ENCODE data around the gene CD164L2. TPM values are rescaled to one million over a fixed set of nuclear protein-coding genes. Genes with fewer than 3 reads are reported as not detected.
A peak's percentile ranks its signal among the peaks of the same experiment; 100 is the strongest.
"Not testable (repeated sequence)": the region's sequence is repeated elsewhere in the genome, so short reads cannot be mapped to it uniquely, and the experiment has no call there.

CD164L2 gene
- total and polyA plus RNA-seq, 5 donors from 2014 or later: not detected

DNA sequence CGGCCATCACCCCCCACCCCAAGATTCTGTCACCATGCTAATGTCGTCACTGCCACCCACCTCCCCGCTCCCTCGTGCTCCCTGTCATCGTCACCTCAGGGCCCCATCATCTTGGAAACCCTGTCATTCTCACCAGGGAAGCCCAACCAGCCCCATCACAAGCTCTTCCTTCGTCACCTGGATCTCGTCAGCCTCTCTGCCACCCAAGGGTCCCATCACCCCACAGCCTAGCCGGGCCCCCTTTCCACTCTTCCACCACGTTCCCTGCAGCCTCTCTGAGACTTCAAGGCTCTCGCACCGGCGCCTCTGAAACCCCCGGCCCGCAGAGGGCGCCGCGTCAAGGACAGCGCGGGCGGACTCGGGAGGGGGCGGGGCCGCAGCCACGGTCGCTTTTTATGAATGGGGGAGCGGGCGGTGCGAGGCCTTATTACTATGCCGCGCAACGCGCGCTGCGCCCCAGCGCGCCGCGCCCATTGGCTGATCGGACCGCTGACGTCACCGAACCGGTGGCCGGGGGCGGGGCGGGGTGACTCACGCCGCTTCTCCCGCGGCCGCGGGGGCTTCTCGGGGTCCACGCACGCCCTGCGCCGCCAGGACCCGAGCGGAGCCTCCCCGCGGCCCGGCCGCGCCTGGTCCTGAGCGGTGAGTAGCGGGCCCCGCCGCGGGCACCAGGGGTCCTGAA lies 9.1 kb upstream of the CD164L2 start, which contains the start of gene GPR3:
Gene GPR3 (plus strand): TSS at position 527 of the 682 bp plus-strand sequence. CDS start 1,177 bp downstream, outside the sequence.
- Mint-ChIP-seq H3K9me3 (peaks cover 0 to 1% (median 0%) of the 10 kb centered on the region in 7 donors), H3K4me3 (peak within 1 kb of the TSS; percentile 51 to 87 (median 86)), H3K36me3 (no peaks in the 10 kb centered on the region), H3K27me3 (peaks cover 23% of the 10 kb centered on the region), H3K27ac (peak within 1 kb of the TSS; percentile 66 to 97 (median 92)), H3K4me1 (peaks cover 0 to 32% (median 19%) of the 10 kb centered on the region in 4 donors)
- no peaks in the 10 kb centered on the region for H3K27me3 ChIP-seq (ENCODE audit: control insufficient read depth, insufficient read depth, low read length)
- ATAC-seq (ENCODE audit: low read depth in 2 of 2) (peak; percentile 90 to 91), DNase-seq (peak; percentile 87 to 93 (median 92))
- no peaks in the 10 kb centered on the region for H3K9me3 ChIP-seq (ENCODE audit: control insufficient read depth in 2 of 2, low read length in 2 of 2)
- peak within 1 kb of the TSS; percentile 33 for H3K27ac ChIP-seq (ENCODE audit: insufficient read depth, low read length, poor library complexity, severe bottlenecking)
- H3K4me3 ChIP-seq (ENCODE audit: low read depth, low read length): peak within 1 kb of the TSS; percentile 32
- H3K4me1 ChIP-seq (ENCODE audit: control insufficient read depth, insufficient read depth, low read length, poor library complexity, severe bottlenecking): peaks cover 25% of the 10 kb centered on the region
- no peaks in the 10 kb centered on the region for H3K36me3 ChIP-seq (ENCODE audit: control insufficient read depth, insufficient read depth, low read length)

DNA sequence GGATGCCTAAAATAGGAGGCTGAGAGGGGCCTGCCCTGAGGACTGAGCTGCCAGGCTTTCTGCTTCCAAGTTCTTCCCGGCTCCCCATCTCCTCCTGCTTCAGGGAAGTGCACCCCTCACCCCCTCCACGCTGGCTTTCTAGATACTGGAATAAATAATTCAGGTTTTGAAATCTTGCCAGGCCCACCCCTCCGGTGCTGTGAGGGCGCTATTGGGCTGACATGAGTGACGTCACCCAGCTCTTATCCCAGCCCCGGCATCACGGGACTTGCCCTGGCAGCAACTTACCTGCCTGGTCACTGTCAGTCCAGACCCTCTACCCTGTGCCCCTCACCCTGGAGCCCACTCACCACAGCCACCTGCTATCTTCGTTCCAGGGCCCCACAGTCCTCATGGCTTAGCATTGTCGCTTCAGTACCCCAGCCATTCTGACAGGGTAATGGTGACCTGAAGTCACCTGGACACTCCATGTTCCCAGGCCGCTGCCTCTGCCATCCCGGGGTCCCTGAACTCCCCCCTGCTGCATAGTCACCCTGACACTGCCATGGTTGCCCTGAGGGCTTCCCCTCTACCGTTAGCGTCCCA lies 8.5 kb upstream of the CD164L2 start:
- DNase-seq (peak in 1 of 3 donors; percentile 25), ATAC-seq (ENCODE audit: low read depth in 2 of 2) (no peak)
- H3K4me3 Mint-ChIP-seq: peak overlapping the region; percentile 51 to 86 (median 86)
- H3K36me3 Mint-ChIP-seq: no peaks in the 10 kb centered on the region
- H3K4me1 ChIP-seq (ENCODE audit: control insufficient read depth, insufficient read depth, low read length, poor library complexity, severe bottlenecking): peaks cover 25% of the 10 kb centered on the region
- H3K4me1 Mint-ChIP-seq: peaks cover 0 to 32% (median 19%) of the 10 kb centered on the region in 4 donors
- peaks cover 0 to 1% (median 0%) of the 10 kb centered on the region in 7 donors for H3K9me3 Mint-ChIP-seq
- no peaks in the 10 kb centered on the region for H3K9me3 ChIP-seq (ENCODE audit: control insufficient read depth in 2 of 2, low read length in 2 of 2)
- H3K4me3 ChIP-seq (ENCODE audit: low read depth, low read length): no peak overlapping the region
- H3K27ac Mint-ChIP-seq: peak overlapping the region in 2 of 3 donors; percentile 92 to 97
- no peak overlapping the region for H3K27ac ChIP-seq (ENCODE audit: insufficient read depth, low read length, poor library complexity, severe bottlenecking)
- H3K36me3 ChIP-seq (ENCODE audit: control insufficient read depth, insufficient read depth, low read length): no peaks in the 10 kb centered on the region
- H3K27me3 ChIP-seq (ENCODE audit: control insufficient read depth, insufficient read depth, low read length): no peaks in the 10 kb centered on the region
- peaks cover 23% of the 10 kb centered on the region for H3K27me3 Mint-ChIP-seq

DNA sequence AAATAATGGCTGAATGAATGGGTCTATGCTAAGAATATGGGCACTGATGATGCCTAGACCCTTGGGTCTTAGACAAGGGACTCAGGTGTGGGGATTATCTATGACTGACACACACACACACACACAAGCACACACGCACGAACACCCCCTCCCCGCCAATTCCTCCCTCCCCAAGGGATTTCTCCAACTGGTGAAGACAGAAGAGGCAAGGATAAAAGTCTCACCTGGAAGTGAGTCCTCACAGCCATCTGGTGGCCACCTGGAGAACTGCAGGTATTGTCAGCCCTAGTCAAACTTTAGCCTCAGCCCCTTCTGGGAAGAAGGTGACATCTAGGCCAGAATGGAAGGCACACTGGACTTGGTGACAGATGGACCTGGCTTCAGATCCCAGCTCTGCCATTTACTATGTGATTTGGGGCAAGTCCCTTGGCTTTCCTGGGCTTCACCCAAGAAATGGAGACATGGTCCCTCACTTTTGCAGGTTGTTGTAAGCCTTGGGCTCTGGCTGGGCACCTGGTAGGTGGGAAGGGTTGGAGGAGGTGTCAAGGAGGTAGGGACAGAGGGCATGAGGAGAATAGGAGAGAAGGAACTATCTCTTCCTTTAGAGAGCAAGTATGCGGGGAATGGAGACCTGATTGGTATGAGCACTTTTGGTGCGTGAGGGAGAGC lies 5.3 kb upstream of the CD164L2 start:
- peaks cover 0 to 22% (median 14%) of the 10 kb centered on the region in 4 donors for H3K4me1 Mint-ChIP-seq
- Histone ChIP-seq H3K4me1 (ENCODE audit: control insufficient read depth, insufficient read depth, low read length, poor library complexity, severe bottlenecking) (peaks cover 17% of the 10 kb centered on the region), H3K27ac (ENCODE audit: insufficient read depth, low read length, poor library complexity, severe bottlenecking) (no peak overlapping the region), H3K36me3 (ENCODE audit: control insufficient read depth, insufficient read depth, low read length) (no peaks in the 10 kb centered on the region), H3K4me3 (ENCODE audit: low read depth, low read length) (no peak overlapping the region), H3K9me3 (ENCODE audit: control insufficient read depth in 2 of 2, low read length in 2 of 2) (no peaks in the 10 kb centered on the region), H3K27me3 (ENCODE audit: control insufficient read depth, insufficient read depth, low read length) (no peaks in the 10 kb centered on the region)
- H3K36me3 Mint-ChIP-seq: no peaks in the 10 kb centered on the region
- peak overlapping the region in 2 of 4 donors; percentile 54 to 89 for H3K4me3 Mint-ChIP-seq
- no peak overlapping the region for H3K27ac Mint-ChIP-seq
- peak in 1 of 2 donors; percentile 24 for ATAC-seq (ENCODE audit: low read depth in 2 of 2)
- H3K27me3 Mint-ChIP-seq: peaks cover 23% of the 10 kb centered on the region
- H3K9me3 Mint-ChIP-seq: peaks cover 0 to 1% (median 0%) of the 10 kb centered on the region in 7 donors
- peak; percentile 64 to 72 (median 69) for DNase-seq

DNA sequence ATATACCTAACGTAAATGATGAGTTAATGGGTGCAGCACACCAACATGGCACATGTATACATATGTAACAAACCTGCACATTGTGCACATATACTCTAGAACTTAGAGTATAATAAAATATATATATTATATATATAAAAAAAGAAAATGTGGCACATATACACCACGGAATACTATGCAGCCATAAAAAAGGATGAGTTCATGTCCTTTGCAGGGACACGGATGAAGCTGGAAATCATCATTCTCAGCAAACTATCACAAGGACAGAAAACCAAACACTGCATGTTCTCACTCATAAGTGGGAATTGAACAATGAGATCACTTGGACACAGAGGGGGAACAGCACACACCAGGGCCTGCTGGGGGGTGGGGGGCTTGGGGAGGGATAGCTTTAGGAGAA lies 1.7 kb upstream of the CD164L2 start:
- not testable (repeated sequence) for H3K27me3 ChIP-seq (ENCODE audit: control insufficient read depth, insufficient read depth, low read length); H3K27me3 Mint-ChIP-seq; H3K9me3 Mint-ChIP-seq; H3K27ac Mint-ChIP-seq; H3K4me3 ChIP-seq (ENCODE audit: low read depth, low read length); H3K36me3 ChIP-seq (ENCODE audit: control insufficient read depth, insufficient read depth, low read length); DNase-seq; H3K4me3 Mint-ChIP-seq; ATAC-seq (ENCODE audit: low read depth in 2 of 2); H3K9me3 ChIP-seq (ENCODE audit: control insufficient read depth in 2 of 2, low read length in 2 of 2); H3K4me1 ChIP-seq (ENCODE audit: control insufficient read depth, insufficient read depth, low read length, poor library complexity, severe bottlenecking); H3K36me3 Mint-ChIP-seq; H3K27ac ChIP-seq (ENCODE audit: insufficient read depth, low read length, poor library complexity, severe bottlenecking)
- peaks cover 0 to 12% (median 2%) of the 10 kb centered on the region in 4 donors for H3K4me1 Mint-ChIP-seq

DNA sequence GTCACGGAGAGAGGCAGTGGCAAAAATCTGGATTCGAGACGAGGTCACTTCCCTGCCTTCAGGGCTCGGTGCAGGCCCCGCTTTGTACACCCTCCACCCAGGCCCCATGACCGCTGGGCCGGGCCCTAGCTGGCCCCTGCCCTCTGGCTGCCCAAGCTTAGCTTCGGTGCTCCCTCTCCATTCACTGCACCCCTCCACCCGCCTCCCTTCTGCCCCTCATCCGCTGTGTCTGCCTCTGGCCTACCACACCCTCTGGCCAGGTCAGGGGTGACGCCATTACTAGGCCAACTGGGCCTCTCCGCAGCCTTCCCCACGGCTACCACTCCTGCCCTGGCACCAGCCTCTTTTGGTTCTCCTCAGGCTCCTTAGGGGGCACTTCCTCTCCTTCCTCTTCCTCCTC lies 528 bp upstream of the CD164L2 start:
- Histone ChIP-seq H3K4me1 (ENCODE audit: control insufficient read depth, insufficient read depth, low read length, poor library complexity, severe bottlenecking) (no peaks in the 10 kb centered on the region), H3K9me3 (ENCODE audit: control insufficient read depth in 2 of 2, low read length in 2 of 2) (no peaks in the 10 kb centered on the region), H3K27me3 (ENCODE audit: control insufficient read depth, insufficient read depth, low read length) (peaks cover 3% of the 10 kb centered on the region), H3K27ac (ENCODE audit: insufficient read depth, low read length, poor library complexity, severe bottlenecking) (no peak overlapping the region), H3K4me3 (ENCODE audit: low read depth, low read length) (no peak overlapping the region), H3K36me3 (ENCODE audit: control insufficient read depth, insufficient read depth, low read length) (no peaks in the 10 kb centered on the region)
- DNase-seq (no peak), ATAC-seq (ENCODE audit: low read depth in 2 of 2) (no peak)
- Mint-ChIP-seq H3K27me3 (peaks cover 6% of the 10 kb centered on the region), H3K9me3 (peaks cover 0 to 2% (median 0%) of the 10 kb centered on the region in 7 donors), H3K4me3 (no peak overlapping the region), H3K36me3 (no peaks in the 10 kb centered on the region), H3K4me1 (peaks cover 0 to 11% (median 2%) of the 10 kb centered on the region in 4 donors), H3K27ac (no peak overlapping the region)

DNA sequence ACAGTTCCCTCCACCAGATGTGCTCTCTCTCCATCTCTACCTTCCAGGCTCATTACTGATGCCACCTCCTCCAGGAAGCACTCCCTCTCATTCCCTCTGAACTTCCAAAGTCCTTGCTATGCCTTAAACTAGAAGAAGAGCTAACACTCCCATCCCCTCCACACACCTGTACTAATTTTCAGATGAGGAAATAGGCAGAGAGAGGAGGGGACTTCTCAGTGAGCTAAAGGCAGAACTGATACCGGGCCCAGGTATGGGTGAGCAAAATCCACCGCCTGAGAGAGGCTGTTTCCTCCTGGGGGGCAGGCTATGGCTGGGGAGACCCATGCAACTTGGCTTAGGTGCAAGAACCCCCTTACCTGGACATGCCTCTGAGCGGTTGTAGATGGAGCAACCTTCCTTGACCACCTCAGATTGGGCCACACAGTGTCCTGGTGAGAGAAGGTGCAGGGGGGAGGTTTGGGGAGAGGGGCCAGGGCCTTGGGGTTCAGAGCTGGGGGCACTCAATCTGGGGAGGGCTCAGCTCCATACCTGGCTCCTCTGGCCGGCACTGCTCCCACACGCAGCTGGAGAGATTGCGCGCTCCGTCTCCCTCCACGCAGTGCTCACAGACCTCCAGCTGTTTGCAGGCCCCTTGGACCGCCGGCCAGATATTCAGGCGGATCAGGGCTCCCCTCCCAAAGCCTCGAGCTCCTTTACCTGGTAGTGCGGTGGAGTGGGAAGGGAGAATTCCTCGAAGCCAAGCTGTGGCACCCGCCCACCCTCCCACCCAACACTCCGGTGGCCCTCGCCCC lies 967 bp downstream of the CD164L2 start:
- no peak overlapping the region for H3K27ac Mint-ChIP-seq

More for the DNA sequence above, 967 bp downstream of the CD164L2 start:
- Histone ChIP-seq H3K27me3 (ENCODE audit: control insufficient read depth, insufficient read depth, low read length) (peaks cover 3% of the 10 kb centered on the region), H3K27ac (ENCODE audit: insufficient read depth, low read length, poor library complexity, severe bottlenecking) (no peak overlapping the region), H3K36me3 (ENCODE audit: control insufficient read depth, insufficient read depth, low read length) (no peaks in the 10 kb centered on the region), H3K9me3 (ENCODE audit: control insufficient read depth in 2 of 2, low read length in 2 of 2) (no peaks in the 10 kb centered on the region), H3K4me1 (ENCODE audit: control insufficient read depth, insufficient read depth, low read length, poor library complexity, severe bottlenecking) (no peaks in the 10 kb centered on the region), H3K4me3 (ENCODE audit: low read depth, low read length) (no peak overlapping the region)
- Mint-ChIP-seq H3K4me1 (peaks cover 0 to 7% (median 0%) of the 10 kb centered on the region in 4 donors), H3K36me3 (no peaks in the 10 kb centered on the region), H3K9me3 (peaks cover 0 to 2% (median 0%) of the 10 kb centered on the region in 7 donors), H3K4me3 (no peak overlapping the region), H3K27me3 (peaks cover 5% of the 10 kb centered on the region)
- DNase-seq: no peak
- no peak for ATAC-seq (ENCODE audit: low read depth in 2 of 2)
